HCT116 (cell line): ENCODE measurements around the gene CRX. TPM values are rescaled to one million over a fixed set of nuclear protein-coding genes. Genes with fewer than 3 reads are reported as not detected.

Experiments used
- ATAC-seq: fragments of 200-7000 bp; cut with Tn5 transposase; 2 replicates; pipeline ENCODE4 v1.9.1; 2020; ENCODE audit warnings: mild to moderate bottlenecking, moderate library complexity
- BruUV-seq: library from RNA; stranded (reverse); fragments of 400-500 nt; replicated peaks from 2 replicates; lab custom pipeline; 2021; lab: Mats Ljungman, UMichigan
- CTCF ChIA-PET: fragments of 300-600 bp; sonication (Branson Sonifier 250); formaldehyde crosslinking; loops from one replicate; lab custom pipeline; 2021; ENCODE audit warnings: antibody characterized with exemption; lab: Charles Lee
- POLR2A ChIA-PET: fragments of 300-600, 350-600 bp; sonication (Branson Sonifier 250); formaldehyde crosslinking; loops from one replicate; lab custom pipeline; 2021; ENCODE audit warnings: antibody characterized with exemption; lab: Charles Lee
- RAD21 ChIA-PET, 2 experiments: fragments of 300-600 bp; sonication (Branson Sonifier 250); formaldehyde crosslinking; loops; one replicate each; lab custom pipeline; 2023; ENCODE audit warnings: low total read pairs in 2 of 2; ENCODE audit not compliant: uncharacterized antibody in 2 of 2, unreplicated experiment in 2 of 2, low non-redundant PET in 1 of 2; lab: Charles Lee
- DNase-seq: peaks from one replicate; pipeline ENCODE4 v3.0.0-alpha.2; 2010; ENCODE audit warnings: low read depth, low spot score
- H2AFZ ChIP-seq: fragments of 200-600 bp; shearing (Covaris generic), sonication (generic); 2 replicates; pipeline ENCODE4 v1.6.1; 2017; ENCODE audit warnings: low read depth, mixed run types, mixed read lengths, antibody characterized with exemption, low read length; ENCODE audit not compliant: poor library complexity, severe bottlenecking
- H3K27ac ChIP-seq: 2 replicates; pipeline ENCODE4 v1.5.1; 2012; ENCODE audit warnings: low read depth, low read length
- H3K27me3 ChIP-seq: fragments of 200-600 bp; sonication (generic); 2 replicates; pipeline ENCODE4 v1.6.1; 2016; ENCODE audit warnings: mixed run types, low read length, mixed read lengths; ENCODE audit not compliant: insufficient read depth
- H3K36me3 ChIP-seq, 2 experiments: fragments of 200-500 bp in 1 of 2; fragments of 200-600 bp in 1 of 2; sonication (Bioruptor generic) in 1 of 2; sonication (generic) in 1 of 2; 2 replicates each; pipeline versions ENCODE4 v1.5.1 to v1.6.1; 2014 to 2016; ENCODE audit warnings: low read length in 2 of 2, inconsistent platforms in 1 of 2, mixed read lengths in 1 of 2, mixed run types in 1 of 2; ENCODE audit not compliant: insufficient read depth in 2 of 2, control insufficient read depth in 1 of 2
- H3K4me1 ChIP-seq, 2 experiments: fragments of 200-600 bp in 1 of 2; sonication (generic) in 1 of 2; 2 replicates each; pipeline versions ENCODE4 v1.5.1 to v1.6.1; 2012 to 2017; ENCODE audit warnings: low read length in 2 of 2, inconsistent platforms in 1 of 2, mild to moderate bottlenecking in 1 of 2, mixed read lengths in 1 of 2, mixed run types in 1 of 2, moderate library complexity in 1 of 2; ENCODE audit not compliant: insufficient read depth in 2 of 2, control insufficient read depth in 1 of 2
- H3K4me2 ChIP-seq: fragments of 200-600 bp; sonication (generic); 2 replicates; pipeline ENCODE4 v1.6.1; 2017; ENCODE audit warnings: mixed run types, low read length, mixed read lengths
- H3K4me3 ChIP-seq, 2 experiments: fragments of 200-600 bp in 1 of 2; sonication (generic) in 1 of 2; replicated peaks in 1 of 2; 2 replicates each; pipeline ENCODE4 v1.5.1; 2011 to 2016; ENCODE audit warnings: low read length in 2 of 2, control low read depth in 1 of 2, low read depth in 1 of 2, mild to moderate bottlenecking in 1 of 2, mixed read lengths in 1 of 2, mixed run types in 1 of 2
- H3K79me2 ChIP-seq: fragments of 200-600 bp; sonication (generic); 2 replicates; pipeline ENCODE4 v1.6.1; 2017; ENCODE audit warnings: mild to moderate bottlenecking, mixed run types, low read length, moderate library complexity, mixed read lengths; ENCODE audit not compliant: insufficient read depth
- H3K9ac ChIP-seq: fragments of 200-600 bp; sonication (generic); 2 replicates; pipeline ENCODE4 v1.6.1; 2016; ENCODE audit warnings: low read length, mixed read lengths
- H3K9me2 ChIP-seq: fragments of 200-600 bp; sonication (generic), shearing (Covaris generic); 2 replicates; pipeline ENCODE4 v1.6.1; 2017; ENCODE audit warnings: mixed run types, mild to moderate bottlenecking, moderate library complexity; ENCODE audit not compliant: insufficient read depth
- H3K9me3 ChIP-seq, 2 experiments: fragments of 200-500 bp in 1 of 2; fragments of 200-600 bp in 1 of 2; sonication (Bioruptor generic) in 1 of 2; sonication (generic) in 1 of 2; 2 replicates each; pipeline ENCODE4 v1.6.1; 2014 to 2017; ENCODE audit warnings: low read length in 2 of 2, mixed read lengths in 2 of 2, inconsistent platforms in 1 of 2, low read depth in 1 of 2, mild to moderate bottlenecking in 1 of 2, mixed run types in 1 of 2, moderate library complexity in 1 of 2; ENCODE audit not compliant: control insufficient read depth in 1 of 2, insufficient read depth in 1 of 2
- H4K20me1 ChIP-seq: fragments of 200-600 bp; sonication (generic), shearing (Covaris generic); 2 replicates; pipeline ENCODE4 v1.6.1; 2017; ENCODE audit warnings: mixed run types, mild to moderate bottlenecking, moderate library complexity; ENCODE audit not compliant: insufficient read depth
- CBX3 ChIP-seq: IDR thresholded peaks from 2 replicates; pipeline ENCODE4 v1.6.1; 2012; ENCODE audit warnings: low read depth
- CTCF ChIP-seq, 3 experiments: fragments of 200-600 bp in 1 of 3; sonication (generic) in 1 of 3; IDR thresholded peaks in 2 of 3; conservative IDR thresholded peaks in 1 of 3; 2 replicates each; pipeline ENCODE4 v1.5.1; 2012 to 2017; ENCODE audit warnings: low read depth in 2 of 3, low read length in 2 of 3, antibody characterized with exemption in 1 of 3, borderline replicate concordance in 1 of 3, control low read depth in 1 of 3, mild to moderate bottlenecking in 1 of 3, mixed read lengths in 1 of 3, mixed run types in 1 of 3, moderate library complexity in 1 of 3; ENCODE audit not compliant: insufficient read depth in 1 of 3
- ELF1 ChIP-seq: IDR thresholded peaks from 2 replicates; pipeline ENCODE4 v1.6.1; 2012; ENCODE audit warnings: low read depth, borderline replicate concordance
- EZH2phosphoT487 ChIP-seq: fragments of 200-600 bp; IDR thresholded peaks from 2 replicates; pipeline ENCODE4 v1.6.1; 2018; ENCODE audit warnings: antibody characterized with exemption, borderline replicate concordance
- FOSL1 ChIP-seq: IDR thresholded peaks from 2 replicates; pipeline ENCODE4 v1.6.1; 2012; ENCODE audit warnings: low read depth
- JUND ChIP-seq: IDR thresholded peaks from 2 replicates; pipeline ENCODE4 v1.6.1; 2012
- POLR2A ChIP-seq: IDR thresholded peaks from 2 replicates; pipeline ENCODE4 v1.7.0; 2011; ENCODE audit warnings: borderline replicate concordance; ENCODE audit not compliant: insufficient read depth, insufficient read length; ENCODE audit errors: extremely low read depth
- POLR2AphosphoS5 ChIP-seq: IDR thresholded peaks from 2 replicates; pipeline ENCODE4 v1.6.1; 2011; ENCODE audit warnings: mild to moderate bottlenecking, low read depth, low read length, moderate library complexity
- SIN3A ChIP-seq: IDR thresholded peaks from 2 replicates; pipeline ENCODE4 v1.6.1; 2012; ENCODE audit warnings: low read depth
- SRF ChIP-seq: IDR thresholded peaks from 2 replicates; pipeline ENCODE4 v1.6.1; 2012; ENCODE audit warnings: low read depth
- TCF7L2 ChIP-seq: IDR thresholded peaks from 2 replicates; pipeline ENCODE4 v1.7.0; 2011; ENCODE audit warnings: borderline replicate concordance, inconsistent platforms; ENCODE audit not compliant: insufficient read depth, insufficient read length; ENCODE audit errors: extremely low read depth
- YY1 ChIP-seq: IDR thresholded peaks from 2 replicates; pipeline ENCODE4 v1.6.1; 2011; ENCODE audit warnings: low read length, low read depth, moderate library complexity, mild to moderate bottlenecking; ENCODE audit not compliant: insufficient replicate concordance; ENCODE audit errors: extremely low read depth
- ZFX ChIP-seq: fragments of 450-650 bp; IDR thresholded peaks from 2 replicates; pipeline ENCODE4 v1.6.1; 2017
- intact Hi-C: fragments of 100-400 bp; cut with micrococcal nuclease; formaldehyde crosslinking; loops from 2 replicates; pipeline ENCODE4 v1.10.0; 2022
- total RNA-seq: library from RNA; stranded (reverse); gene quantifications from one replicate; pipeline ENCODE4 v1.2.1, GENCODE V29; 2021; ENCODE audit not compliant: unreplicated experiment
- TF ChIP-seq, protein P1 (sequence below): IDR thresholded peaks from 2 replicates; pipeline ENCODE4 v1.6.1; 2012; ENCODE audit warnings: low read depth

Gene CRX
- total RNA-seq, 1 experiment from 2014 or later: not detected

GRCh38 chr19:47801270-47801669, 20.5 kb upstream of the CRX start:
- intact Hi-C loops: no loop called here
- Histone ChIP-seq H3K36me3 (no peaks in the 10 kb centered on the region), H3K27ac (no peak overlapping the region), H3K27me3 (no peaks in the 10 kb centered on the region), H4K20me1 (no peaks in the 10 kb centered on the region), H3K4me1 (no peaks in the 10 kb centered on the region; a peak in 3 of 4 replicates), H3K4me3 (no peak overlapping the region), H3K4me2 (no peak overlapping the region), H3K9ac (no peak overlapping the region), H3K9me3 (no peaks in the 10 kb centered on the region), H3K9me2 (no peaks in the 10 kb centered on the region), H2AFZ (no peak overlapping the region), H3K79me2 (no peaks in the 10 kb centered on the region)
- TF ChIP-seq POLR2A (no peak), POLR2AphosphoS5 (no peak), FOSL1 (no peak), SRF (no peak)
- RAD21 ChIA-PET: no interaction called here
- DNase-seq: no peak
- POLR2A ChIA-PET: no interaction called here
- BruUV-seq: no TSS peak
- CTCF ChIA-PET: no interaction called here
- no peak for ATAC-seq

GRCh38 chr19:47802521-47803043, 19.2 kb upstream of the CRX start:
- ChIA-PET POLR2A (no interaction called here), CTCF (no interaction called here), RAD21 (interaction anchor here in 1 of 2 experiments (0.6 kb wide), 1 partner anchor 55 kb away, joined by 8 read pairs; no protein-coding TSS in a partner anchor)
- H3K27me3 ChIP-seq: no peaks in the 10 kb centered on the region
- TF ChIP-seq ZFX (no peak), ELF1 (no peak), FOSL1 (no peak), JUND (no peak), POLR2AphosphoS5 (no peak), EZH2phosphoT487 (no peak), CTCF (IDR thresholded peaks at IDR 0.05 in 2 of 3, conservative IDR thresholded peaks at IDR 0.05 in 1 of 3; ENCODE audit: borderline replicate concordance in 1 of 3, insufficient read depth in 1 of 3, low read depth in 2 of 3, low read length in 2 of 3) (no peak), SIN3A (no peak), TCF7L2 (no peak), CBX3 (no peak), YY1 (no peak)
- TF ChIP-seq, protein P1, sequence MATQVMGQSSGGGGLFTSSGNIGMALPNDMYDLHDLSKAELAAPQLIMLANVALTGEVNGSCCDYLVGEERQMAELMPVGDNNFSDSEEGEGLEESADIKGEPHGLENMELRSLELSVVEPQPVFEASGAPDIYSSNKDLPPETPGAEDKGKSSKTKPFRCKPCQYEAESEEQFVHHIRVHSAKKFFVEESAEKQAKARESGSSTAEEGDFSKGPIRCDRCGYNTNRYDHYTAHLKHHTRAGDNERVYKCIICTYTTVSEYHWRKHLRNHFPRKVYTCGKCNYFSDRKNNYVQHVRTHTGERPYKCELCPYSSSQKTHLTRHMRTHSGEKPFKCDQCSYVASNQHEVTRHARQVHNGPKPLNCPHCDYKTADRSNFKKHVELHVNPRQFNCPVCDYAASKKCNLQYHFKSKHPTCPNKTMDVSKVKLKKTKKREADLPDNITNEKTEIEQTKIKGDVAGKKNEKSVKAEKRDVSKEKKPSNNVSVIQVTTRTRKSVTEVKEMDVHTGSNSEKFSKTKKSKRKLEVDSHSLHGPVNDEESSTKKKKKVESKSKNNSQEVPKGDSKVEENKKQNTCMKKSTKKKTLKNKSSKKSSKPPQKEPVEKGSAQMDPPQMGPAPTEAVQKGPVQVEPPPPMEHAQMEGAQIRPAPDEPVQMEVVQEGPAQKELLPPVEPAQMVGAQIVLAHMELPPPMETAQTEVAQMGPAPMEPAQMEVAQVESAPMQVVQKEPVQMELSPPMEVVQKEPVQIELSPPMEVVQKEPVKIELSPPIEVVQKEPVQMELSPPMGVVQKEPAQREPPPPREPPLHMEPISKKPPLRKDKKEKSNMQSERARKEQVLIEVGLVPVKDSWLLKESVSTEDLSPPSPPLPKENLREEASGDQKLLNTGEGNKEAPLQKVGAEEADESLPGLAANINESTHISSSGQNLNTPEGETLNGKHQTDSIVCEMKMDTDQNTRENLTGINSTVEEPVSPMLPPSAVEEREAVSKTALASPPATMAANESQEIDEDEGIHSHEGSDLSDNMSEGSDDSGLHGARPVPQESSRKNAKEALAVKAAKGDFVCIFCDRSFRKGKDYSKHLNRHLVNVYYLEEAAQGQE: no peak
- no peaks in the 10 kb centered on the region for H3K79me2 ChIP-seq
- H3K4me2 ChIP-seq: no peak overlapping the region
- no peaks in the 10 kb centered on the region for H3K4me1 ChIP-seq
- no peak overlapping the region for H3K9ac ChIP-seq
- H3K27ac ChIP-seq: no peak overlapping the region
- DNase-seq: no peak
- no peaks in the 10 kb centered on the region for H3K36me3 ChIP-seq
- intact Hi-C loops: no loop called here
- H3K9me3 ChIP-seq: no peaks in the 10 kb centered on the region
- no peak overlapping the region for H3K4me3 ChIP-seq
- no peaks in the 10 kb centered on the region for H3K9me2 ChIP-seq
- BruUV-seq: no TSS peak
- no peak for ATAC-seq
- H2AFZ ChIP-seq: no peak overlapping the region
- no peaks in the 10 kb centered on the region for H4K20me1 ChIP-seq
